HL-60 (cell line): ENCODE results near the gene VPS37D.

Experiments
- DNase-seq, 2 experiments: peaks; one replicate each; pipeline ENCODE4 v3.0.0-alpha.2; 2010 to 2020; ENCODE audit warnings: low read depth in 1 of 2, low spot score in 1 of 2
- H3K27ac ChIP-seq: fragments of 250-450 bp; sonication (Bioruptor Pico); replicated peaks from 2 replicates; pipeline ENCODE4 v1.5.1; 2020; ENCODE audit warnings: mild to moderate bottlenecking, moderate library complexity
- H3K27me3 ChIP-seq: fragments of 250-450 bp; sonication (Bioruptor Pico); 2 replicates; pipeline ENCODE4 v1.5.1; 2021; ENCODE audit warnings: mild to moderate bottlenecking, moderate library complexity; ENCODE audit not compliant: insufficient read depth, poor library complexity, severe bottlenecking
- H3K4me3 ChIP-seq: replicated peaks from 2 replicates; pipeline ENCODE4 v1.5.1; 2011; ENCODE audit warnings: mild to moderate bottlenecking, control low read depth, low read length; ENCODE audit not compliant: insufficient read depth
- CTCF ChIP-seq: IDR thresholded peaks from one replicate; pipeline ENCODE4 v1.5.1; 2011; ENCODE audit warnings: low read length, control low read depth, inconsistent platforms; ENCODE audit not compliant: insufficient read depth
- GABPA ChIP-seq: IDR thresholded peaks from 2 replicates; pipeline ENCODE4 v1.6.1; 2012; ENCODE audit warnings: low read depth
- POLR2AphosphoS5 ChIP-seq: IDR thresholded peaks from 2 replicates; pipeline ENCODE4 v1.6.1; 2012; ENCODE audit warnings: low read depth
- SPI1 ChIP-seq: IDR thresholded peaks from 2 replicates; pipeline ENCODE4 v1.6.1; 2012; ENCODE audit warnings: low read depth, mild to moderate bottlenecking, borderline replicate concordance
- TF ChIP-seq, protein P1 (sequence below): IDR thresholded peaks from 2 replicates; pipeline ENCODE4 v1.6.1; 2012; ENCODE audit warnings: low read depth; ENCODE audit not compliant: insufficient replicate concordance

The VPS37D gene

GRCh38 chr7:73622527-73622908, 45.1 kb upstream of the VPS37D start:
- no peak overlapping the region for H3K4me3 ChIP-seq
- DNase-seq, result no peak
- TF ChIP-seq CTCF (no peak), GABPA (no peak), SPI1 (no peak), POLR2AphosphoS5 (no peak)
- TF ChIP-seq, protein P1, sequence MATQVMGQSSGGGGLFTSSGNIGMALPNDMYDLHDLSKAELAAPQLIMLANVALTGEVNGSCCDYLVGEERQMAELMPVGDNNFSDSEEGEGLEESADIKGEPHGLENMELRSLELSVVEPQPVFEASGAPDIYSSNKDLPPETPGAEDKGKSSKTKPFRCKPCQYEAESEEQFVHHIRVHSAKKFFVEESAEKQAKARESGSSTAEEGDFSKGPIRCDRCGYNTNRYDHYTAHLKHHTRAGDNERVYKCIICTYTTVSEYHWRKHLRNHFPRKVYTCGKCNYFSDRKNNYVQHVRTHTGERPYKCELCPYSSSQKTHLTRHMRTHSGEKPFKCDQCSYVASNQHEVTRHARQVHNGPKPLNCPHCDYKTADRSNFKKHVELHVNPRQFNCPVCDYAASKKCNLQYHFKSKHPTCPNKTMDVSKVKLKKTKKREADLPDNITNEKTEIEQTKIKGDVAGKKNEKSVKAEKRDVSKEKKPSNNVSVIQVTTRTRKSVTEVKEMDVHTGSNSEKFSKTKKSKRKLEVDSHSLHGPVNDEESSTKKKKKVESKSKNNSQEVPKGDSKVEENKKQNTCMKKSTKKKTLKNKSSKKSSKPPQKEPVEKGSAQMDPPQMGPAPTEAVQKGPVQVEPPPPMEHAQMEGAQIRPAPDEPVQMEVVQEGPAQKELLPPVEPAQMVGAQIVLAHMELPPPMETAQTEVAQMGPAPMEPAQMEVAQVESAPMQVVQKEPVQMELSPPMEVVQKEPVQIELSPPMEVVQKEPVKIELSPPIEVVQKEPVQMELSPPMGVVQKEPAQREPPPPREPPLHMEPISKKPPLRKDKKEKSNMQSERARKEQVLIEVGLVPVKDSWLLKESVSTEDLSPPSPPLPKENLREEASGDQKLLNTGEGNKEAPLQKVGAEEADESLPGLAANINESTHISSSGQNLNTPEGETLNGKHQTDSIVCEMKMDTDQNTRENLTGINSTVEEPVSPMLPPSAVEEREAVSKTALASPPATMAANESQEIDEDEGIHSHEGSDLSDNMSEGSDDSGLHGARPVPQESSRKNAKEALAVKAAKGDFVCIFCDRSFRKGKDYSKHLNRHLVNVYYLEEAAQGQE, result no peak
- H3K27me3 ChIP-seq, result peaks cover 42% of the 10 kb centered on the region
- no peak overlapping the region for H3K27ac ChIP-seq

- Histone ChIP-seq H3K27me3 (peaks cover 43% of the 10 kb centered on the region), H3K4me3 (peak overlapping the region; percentile 7), H3K27ac (no peak overlapping the region)
- no peak for TF ChIP-seq SPI1
- no peak for TF ChIP-seq POLR2AphosphoS5
- TF ChIP-seq CTCF, result no peak
- TF ChIP-seq, protein P1, result no peak
- no peak for TF ChIP-seq GABPA
- DNase-seq, result peak; percentile 12 to 55
These were observed 44.5 kb upstream of the VPS37D start for GRCh38 chr7:73622909-73623797.

DNA sequence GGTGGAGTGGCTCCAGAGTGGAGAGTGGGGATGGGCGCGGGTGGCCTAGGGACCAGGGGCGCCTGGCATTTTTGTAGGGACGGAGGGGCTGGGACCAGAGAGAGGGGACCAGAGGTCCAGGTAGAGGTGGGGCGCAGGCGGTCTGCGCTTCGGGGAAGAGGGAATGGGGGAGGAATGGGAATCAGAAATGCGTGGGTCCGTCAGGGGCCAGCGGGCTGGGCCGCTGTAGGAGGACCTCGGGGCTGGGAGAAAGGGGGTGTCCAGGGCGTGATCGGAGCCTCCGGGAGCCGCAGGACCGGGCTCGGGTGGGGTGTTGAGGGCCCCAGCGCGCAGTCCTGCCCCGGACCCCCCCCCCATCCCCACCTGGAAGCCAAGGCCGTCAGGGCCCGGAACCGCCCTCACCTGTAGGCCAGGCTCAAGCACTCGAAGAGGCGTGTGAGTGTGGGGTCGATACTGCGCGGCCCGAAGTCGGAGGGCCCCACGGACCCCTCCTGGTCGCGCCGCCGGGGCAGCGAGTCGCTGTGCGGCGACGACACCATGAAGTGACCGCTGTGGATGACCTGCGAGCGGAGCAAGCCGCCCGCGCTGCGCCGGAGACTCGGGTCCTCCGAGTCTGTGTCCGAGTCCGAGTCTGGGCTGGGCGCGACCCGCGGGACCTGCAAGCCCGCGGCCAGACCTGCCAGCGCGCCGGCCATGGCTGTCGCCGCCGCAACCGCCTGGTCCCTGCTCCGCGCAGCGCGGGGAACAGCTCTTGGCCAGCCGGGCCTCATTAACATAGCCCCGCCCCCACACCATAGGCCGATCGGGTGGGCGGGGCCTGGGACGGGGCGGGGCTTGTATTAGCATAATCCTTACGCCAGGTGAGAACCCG, 43.6 kb upstream of the VPS37D start, which contains the start of gene MLXIPL:
MLXIPL (minus strand) TSS at position 725 of the 871 bp plus-strand sequence; CDS start at position 695, 30 bp downstream.
- H3K27me3 ChIP-seq, result peaks cover 43% of the 10 kb centered on the region
- H3K4me3 ChIP-seq, result peak within 1 kb of the TSS; percentile 26
- peak in 1 of 2 experiments; percentile 47 for DNase-seq
- H3K27ac ChIP-seq, result no peak within 1 kb of the TSS
- TF ChIP-seq POLR2AphosphoS5, result no peak
- TF ChIP-seq, protein P1, result no peak
- TF ChIP-seq GABPA, result no peak
- no peak for TF ChIP-seq SPI1
- no peak for TF ChIP-seq CTCF
